HG03064 (cell line): Measurements from ENCODE around the gene WDR17.
A peak's percentile ranks its signal among the peaks of the same experiment; 100 is the strongest.
"Not testable (repeated sequence)": the region's sequence is repeated elsewhere in the genome, so short reads cannot be mapped to it uniquely, and the experiment has no call there.

Source experiments
- ATAC-seq: cut with Tn5 transposase; IDR thresholded peaks from one replicate; pipeline ENCODE4 v1.9.1; 2021; ENCODE audit warnings: low read depth; ENCODE audit not compliant: unreplicated experiment

The WDR17 gene

GRCh38 chr4:176188654-176189053 lies 123.0 kb downstream of the WDR17 start:
- ATAC-seq, result no peak

- no peak for ATAC-seq
These were observed 124.5 kb downstream of the WDR17 start for GRCh38 chr4:176189891-176190795.

- ATAC-seq, result no peak
These were observed 126.3 kb downstream of the WDR17 start for GRCh38 chr4:176191974-176192373.

GRCh38 chr4:176193126-176193525 lies 127.5 kb downstream of the WDR17 start:
- ATAC-seq, result no peak

GRCh38 chr4:176193938-176194337 lies 128.3 kb downstream of the WDR17 start:
- ATAC-seq, result no peak

GRCh38 chr4:176195184-176195978 lies 129.7 kb downstream of the WDR17 start, which contains the start of gene SPATA4:
Gene SPATA4 (minus strand): TSS chr4:176195585. CDS start chr4:176195562, 23 bp downstream.
- ATAC-seq, result peak; percentile 99

- ATAC-seq, result no peak
These were observed 132.8 kb downstream of the WDR17 start for GRCh38 chr4:176198316-176198903.

- ATAC-seq, result no peak
These were observed 139.7 kb downstream of the WDR17 start for GRCh38 chr4:176205299-176205698.

- no peak for ATAC-seq
These were observed 142.2 kb downstream of the WDR17 start for GRCh38 chr4:176207839-176208238.

GRCh38 chr4:176209535-176209934 lies 143.9 kb downstream of the WDR17 start:
- ATAC-seq, result no peak

- ATAC-seq, result no peak
These were observed 144.5 kb downstream of the WDR17 start for GRCh38 chr4:176210101-176210500.

GRCh38 chr4:176210579-176211296 lies 145.1 kb downstream of the WDR17 start:
- ATAC-seq, result no peak

- not testable (repeated sequence) for ATAC-seq
These were observed 146.7 kb downstream of the WDR17 start for GRCh38 chr4:176212351-176212750.

- no peak for ATAC-seq
These were observed 151.9 kb downstream of the WDR17 start for GRCh38 chr4:176217510-176217909.

- ATAC-seq, result no peak
These were observed 156.5 kb downstream of the WDR17 start for GRCh38 chr4:176222149-176222548.

GRCh38 chr4:176223561-176223960 lies 157.9 kb downstream of the WDR17 start:
- no peak for ATAC-seq

GRCh38 chr4:176226736-176227135 lies 161.1 kb downstream of the WDR17 start:
- no peak for ATAC-seq

- ATAC-seq, result no peak
These were observed 164.0 kb downstream of the WDR17 start for GRCh38 chr4:176229645-176230044.
